ENCODE results near the gene PROZ. TPM values are rescaled to one million over a fixed set of nuclear protein-coding genes. Genes with fewer than 3 reads are reported as not detected.
A peak's percentile ranks its signal among the peaks of the same experiment; 100 is the strongest.

PROZ gene
- total RNA-seq, 6 donors from 2014 or later = not detected

- ATAC-seq (ENCODE audit: low FRiP score in 2 of 2) = no peak
- peaks cover 13 to 19% (median 16%) of the 10 kb centered on the region in 4 donors for H3K4me1 ChIP-seq
- DNase-seq = peak in 1 of 2 donors; percentile 9
Observed at GRCh38 chr13:113112893-113113845, 45.3 kb upstream of the PROZ start.

DNA sequence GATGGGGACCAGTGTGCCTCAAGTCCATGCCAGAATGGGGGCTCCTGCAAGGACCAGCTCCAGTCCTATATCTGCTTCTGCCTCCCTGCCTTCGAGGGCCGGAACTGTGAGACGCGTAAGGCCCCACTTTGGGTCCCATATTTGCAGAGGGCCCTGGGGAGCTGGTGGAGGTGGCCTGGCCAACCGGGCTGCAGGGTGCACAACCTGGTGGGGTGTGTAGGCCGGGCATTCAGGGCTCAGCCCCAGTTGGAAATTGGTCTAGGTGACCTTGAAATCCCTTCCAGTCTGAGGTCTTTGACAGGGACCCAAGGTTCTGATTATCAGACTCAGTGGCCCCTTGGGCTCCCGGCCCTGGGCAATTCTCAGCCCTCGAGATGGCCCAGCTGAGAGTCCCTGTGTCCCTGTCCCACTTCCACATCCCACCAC lies 44.6 kb upstream of the PROZ start:
- peak in 1 of 2 donors; percentile 9 for DNase-seq
- peaks cover 0 to 19% (median 16%) of the 10 kb centered on the region in 4 donors for H3K27me3 ChIP-seq
- 89 to 96% methylated on average over 7 to 8 of the region's 8 CpGs for WGBS, 2 donors

More at GRCh38 chr13:113112893-113113845, 45.3 kb upstream of the PROZ start:
- Histone ChIP-seq H3K4me3 (no peak overlapping the region), H3K9me3 (no peaks in the 10 kb centered on the region), H3K36me3 (no peaks in the 10 kb centered on the region), H3K27me3 (peaks cover 0 to 19% (median 16%) of the 10 kb centered on the region in 4 donors), H3K27ac (no peak overlapping the region)
- WGBS, 2 donors = 49 to 78% methylated on average over 6 to 9 of the region's 9 CpGs
- TF ChIP-seq EP300 (IDR thresholded peaks at IDR 0.05) (no peak), POLR2A (IDR thresholded peaks at IDR 0.05) (no peak), POLR2AphosphoS5 (IDR thresholded peaks at IDR 0.05) (no peak), CTCF (IDR thresholded peaks at IDR 0.05) (no peak)

GRCh38 chr13:113114511-113115362 lies 43.7 kb upstream of the PROZ start:
- DNase-seq = peak in 1 of 2 donors; percentile 15
- H3K4me1 ChIP-seq = peaks cover 12 to 14% (median 13%) of the 10 kb centered on the region in 4 donors

More for the DNA sequence above, 44.6 kb upstream of the PROZ start:
- no peak overlapping the region for H3K4me3 ChIP-seq
- H3K36me3 ChIP-seq = no peaks in the 10 kb centered on the region
- H3K27ac ChIP-seq = no peak overlapping the region
- ATAC-seq (ENCODE audit: low FRiP score in 2 of 2) = no peak
- H3K4me1 ChIP-seq = peaks cover 13 to 19% (median 16%) of the 10 kb centered on the region in 4 donors
- TF ChIP-seq CTCF (IDR thresholded peaks at IDR 0.05) = no peak
- TF ChIP-seq POLR2AphosphoS5 (IDR thresholded peaks at IDR 0.05) = no peak
- TF ChIP-seq EP300 (IDR thresholded peaks at IDR 0.05) = no peak
- TF ChIP-seq POLR2A (IDR thresholded peaks at IDR 0.05) = no peak
- no peaks in the 10 kb centered on the region for H3K9me3 ChIP-seq

More at GRCh38 chr13:113114511-113115362, 43.7 kb upstream of the PROZ start:
- Histone ChIP-seq H3K27me3 (peaks cover 0 to 13% (median 11%) of the 10 kb centered on the region in 4 donors), H3K4me3 (no peak overlapping the region), H3K36me3 (no peaks in the 10 kb centered on the region), H3K27ac (no peak overlapping the region), H3K9me3 (no peaks in the 10 kb centered on the region)
- TF ChIP-seq POLR2A (IDR thresholded peaks at IDR 0.05) (no peak), POLR2AphosphoS5 (IDR thresholded peaks at IDR 0.05) (no peak), EP300 (IDR thresholded peaks at IDR 0.05) (no peak), CTCF (IDR thresholded peaks at IDR 0.05) (no peak)
- WGBS, 2 donors = 88 to 94% methylated on average over 10 to 17 of the region's 17 CpGs
- no peak for ATAC-seq (ENCODE audit: low FRiP score in 2 of 2)

Data from upper lobe of left lung (tissue), 6 donors.